Hepatocyte (in vitro differentiated cells): ENCODE data around the gene DLK2. TPM values are rescaled to one million over a fixed set of nuclear protein-coding genes. Genes with fewer than 3 reads are reported as not detected.

Experiments used
- DNase-seq: peaks from one replicate; pipeline ENCODE4 v3.0.0-alpha.2; 2016; ENCODE audit warnings: low spot score
- H2AFZ ChIP-seq: fragments of 200-600 bp; sonication (generic); 2 replicates; pipeline ENCODE4 v1.6.0; 2016; ENCODE audit warnings: antibody characterized with exemption, mild to moderate bottlenecking
- H3K27ac ChIP-seq: fragments of 200-600 bp; sonication (generic); 2 replicates; pipeline ENCODE4 v1.5.1; 2016; ENCODE audit warnings: mild to moderate bottlenecking
- H3K27me3 ChIP-seq: fragments of 200-600 bp; sonication (generic); 2 replicates; pipeline ENCODE4 v1.6.1; 2016
- H3K36me3 ChIP-seq: fragments of 200-600 bp; sonication (generic); replicated peaks from 2 replicates; pipeline ENCODE4 v1.5.1; 2016; ENCODE audit warnings: low read depth; ENCODE audit not compliant: insufficient read depth
- H3K4me1 ChIP-seq: fragments of 200-600 bp; sonication (generic); 2 replicates; pipeline ENCODE4 v1.5.1; 2016; ENCODE audit warnings: mild to moderate bottlenecking, moderate library complexity; ENCODE audit not compliant: insufficient read depth
- H3K4me2 ChIP-seq: fragments of 200-600 bp; sonication (generic); 2 replicates; pipeline ENCODE4 v1.6.0; 2016
- H3K4me3 ChIP-seq: fragments of 200-600 bp; sonication (generic); 2 replicates; pipeline ENCODE4 v1.5.1; 2016; ENCODE audit warnings: mild to moderate bottlenecking
- H3K79me2 ChIP-seq: fragments of 200-600 bp; sonication (generic); 2 replicates; pipeline ENCODE4 v1.6.0; 2017; ENCODE audit warnings: mild to moderate bottlenecking
- H3K9me2 ChIP-seq: fragments of 200-600 bp; sonication (generic); replicated peaks from 2 replicates; pipeline ENCODE4 v1.6.0; 2017; ENCODE audit warnings: mild to moderate bottlenecking; ENCODE audit not compliant: insufficient read depth
- H3K9me3 ChIP-seq: fragments of 200-600 bp; sonication (generic); 2 replicates; pipeline ENCODE4 v1.5.1; 2016; ENCODE audit warnings: low read depth, mild to moderate bottlenecking
- H4K20me1 ChIP-seq: fragments of 200-600 bp; sonication (generic); 2 replicates; pipeline ENCODE4 v1.6.0; 2016; ENCODE audit warnings: mild to moderate bottlenecking; ENCODE audit not compliant: insufficient read depth, poor library complexity, severe bottlenecking
- EZH2 ChIP-seq: fragments of 200-600 bp; sonication (generic); IDR thresholded peaks from 2 replicates; pipeline ENCODE4 v1.6.1; 2016; ENCODE audit warnings: antibody characterized with exemption, mild to moderate bottlenecking, borderline replicate concordance
- EZH2phosphoT487 ChIP-seq: fragments of 200-600 bp; sonication (generic); IDR thresholded peaks from one replicate; pipeline ENCODE4 v1.6.1; 2018; ENCODE audit warnings: antibody characterized with exemption, mild to moderate bottlenecking, low read depth, moderate library complexity; ENCODE audit not compliant: unreplicated experiment, severe bottlenecking
- WGBS: methylation state at CpG from one replicate; pipeline ENCODE4 v1.1.6; 2016; ENCODE audit warnings: low lambda C conversion rate; ENCODE audit errors: missing lambda C conversion rate; 5-methylcytosine and 5-hydroxymethylcytosine counted together
- polyA plus RNA-seq: library from polyadenylated mRNA; unstranded; fragments of >200 nt; fragmentation: Nextera tagmentation; extraction: Ambion mirVana; gene quantifications from 2 replicates; pipeline ENCODE4 v1.2.1, GENCODE V29; 2016
- total RNA-seq: library from RNA; depleted of rRNA; stranded (reverse); fragments of >200 nt; gene quantifications from 2 replicates; pipeline ENCODE4 v1.2.3, GENCODE V29; 2014
- TF ChIP-seq, protein P1 (sequence below): fragments of 200-600 bp; sonication (generic); IDR thresholded peaks from 2 replicates; pipeline ENCODE4 v1.5.1; 2016; ENCODE audit warnings: antibody characterized with exemption, mild to moderate bottlenecking; ENCODE audit not compliant: poor library complexity

The DLK2 gene
- 0.33 and 0.60 TPM in 2 replicates for total RNA-seq
- polyA plus RNA-seq: 1.8 and 2.1 TPM in 2 replicates

DNA sequence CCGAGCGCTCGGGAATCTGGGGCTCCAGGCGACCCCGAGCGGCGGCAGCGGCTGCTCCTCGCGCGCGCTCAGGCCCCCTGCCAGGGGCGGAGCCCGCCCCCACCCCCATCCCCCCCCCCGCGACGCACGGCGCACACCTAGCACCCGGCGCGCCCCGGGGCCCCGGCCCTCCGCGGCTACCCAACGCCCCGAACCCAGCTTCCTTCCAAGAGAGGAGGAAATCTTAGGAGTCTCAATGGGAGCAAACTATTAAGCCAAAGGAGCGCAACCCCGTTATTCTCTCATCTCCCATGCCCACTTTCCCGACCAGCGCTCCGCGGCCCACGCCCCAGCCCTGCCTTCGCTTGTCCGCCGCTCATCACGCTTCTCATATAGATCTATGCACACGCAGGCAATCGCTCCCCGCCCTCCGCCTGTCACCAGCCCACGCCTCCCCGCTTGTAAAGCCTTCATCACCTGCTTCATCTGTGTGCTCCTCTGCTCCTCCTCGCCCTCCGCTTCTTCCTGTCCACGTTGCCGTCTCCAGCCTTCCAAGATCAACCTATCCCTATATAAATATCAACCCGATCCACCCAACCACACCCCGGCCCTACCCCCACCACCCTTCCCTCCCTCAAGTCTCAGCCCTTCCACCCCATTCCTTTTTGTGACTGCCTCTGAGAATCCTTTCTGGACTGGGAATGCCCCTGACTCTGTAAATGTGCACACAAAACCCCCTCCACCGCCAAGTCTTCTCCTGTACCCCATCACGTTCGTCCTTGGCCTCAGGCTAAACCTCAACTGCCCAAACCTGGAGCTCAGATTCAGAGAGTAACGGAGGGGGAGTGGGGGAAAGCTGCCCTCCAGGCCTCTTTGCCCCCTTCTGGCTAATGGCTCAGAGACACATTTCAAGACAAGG lies at the start of gene DLK2:
Gene DLK2, minus strand, starts transcription at position 18 of the 898 bp plus-strand sequence. CDS start 723 bp downstream, outside the sequence.
- Histone ChIP-seq H3K4me3 (peak within 1 kb of the TSS; percentile 77), H2AFZ (peak within 1 kb of the TSS; percentile 26), H3K4me1 (no peaks in the 10 kb centered on the region), H3K79me2 (no peaks in the 10 kb centered on the region), H4K20me1 (no peaks in the 10 kb centered on the region), H3K4me2 (peak within 1 kb of the TSS; percentile 100), H3K36me3 (no peaks in the 10 kb centered on the region), H3K27ac (no peak within 1 kb of the TSS), H3K27me3 (peaks cover 18% of the 10 kb centered on the region), H3K9me2 (no peaks in the 10 kb centered on the region), H3K9me3 (no peaks in the 10 kb centered on the region)
- TF ChIP-seq EZH2 (peak; percentile 81), EZH2phosphoT487 (no peak)
- DNase-seq: peak; percentile 39
- WGBS: 3% methylated on average over 31 of the region's 55 CpGs

GRCh38 chr6:43503443-43503842 lies 48.1 kb upstream of the DLK2 start:
- no peak for DNase-seq
- TF ChIP-seq, protein P1, sequence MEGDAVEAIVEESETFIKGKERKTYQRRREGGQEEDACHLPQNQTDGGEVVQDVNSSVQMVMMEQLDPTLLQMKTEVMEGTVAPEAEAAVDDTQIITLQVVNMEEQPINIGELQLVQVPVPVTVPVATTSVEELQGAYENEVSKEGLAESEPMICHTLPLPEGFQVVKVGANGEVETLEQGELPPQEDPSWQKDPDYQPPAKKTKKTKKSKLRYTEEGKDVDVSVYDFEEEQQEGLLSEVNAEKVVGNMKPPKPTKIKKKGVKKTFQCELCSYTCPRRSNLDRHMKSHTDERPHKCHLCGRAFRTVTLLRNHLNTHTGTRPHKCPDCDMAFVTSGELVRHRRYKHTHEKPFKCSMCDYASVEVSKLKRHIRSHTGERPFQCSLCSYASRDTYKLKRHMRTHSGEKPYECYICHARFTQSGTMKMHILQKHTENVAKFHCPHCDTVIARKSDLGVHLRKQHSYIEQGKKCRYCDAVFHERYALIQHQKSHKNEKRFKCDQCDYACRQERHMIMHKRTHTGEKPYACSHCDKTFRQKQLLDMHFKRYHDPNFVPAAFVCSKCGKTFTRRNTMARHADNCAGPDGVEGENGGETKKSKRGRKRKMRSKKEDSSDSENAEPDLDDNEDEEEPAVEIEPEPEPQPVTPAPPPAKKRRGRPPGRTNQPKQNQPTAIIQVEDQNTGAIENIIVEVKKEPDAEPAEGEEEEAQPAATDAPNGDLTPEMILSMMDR: no peak
- TF ChIP-seq EZH2phosphoT487: no peak
- no peak for TF ChIP-seq EZH2
- no peaks in the 10 kb centered on the region for H3K9me2 ChIP-seq
- no peaks in the 10 kb centered on the region for H4K20me1 ChIP-seq
- no peak overlapping the region for H3K4me2 ChIP-seq
- no peak overlapping the region for H3K27ac ChIP-seq
- H3K27me3 ChIP-seq: peaks cover under 1% of the 10 kb centered on the region
- no peak overlapping the region for H2AFZ ChIP-seq
- H3K79me2 ChIP-seq: no peaks in the 10 kb centered on the region
- WGBS: 96% methylated on average over 8 of the region's 8 CpGs
- peaks cover 4% of the 10 kb centered on the region for H3K4me1 ChIP-seq
- no peaks in the 10 kb centered on the region for H3K36me3 ChIP-seq
- no peak overlapping the region for H3K4me3 ChIP-seq
- no peaks in the 10 kb centered on the region for H3K9me3 ChIP-seq

DNA sequence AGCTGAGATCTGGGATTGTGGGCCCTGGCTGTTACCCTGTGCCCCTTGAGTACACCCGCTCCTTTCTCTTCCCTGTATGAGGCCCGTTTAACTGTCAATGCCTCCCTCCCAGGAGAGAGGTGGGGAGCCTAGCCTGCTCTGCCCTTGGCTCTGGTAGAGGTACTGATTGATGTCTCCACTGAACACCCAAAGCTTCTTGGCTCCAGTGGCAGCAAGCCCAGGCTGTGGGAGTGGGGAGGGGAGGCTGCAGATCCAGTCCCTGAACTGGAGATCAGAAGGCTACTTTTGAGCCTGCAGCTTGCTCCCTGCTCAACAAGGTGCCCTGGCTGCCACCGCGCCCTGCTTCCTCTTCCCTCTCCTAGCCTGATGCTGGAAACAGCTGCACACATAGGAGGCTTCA lies 47.3 kb upstream of the DLK2 start:
- TF ChIP-seq EZH2phosphoT487 (no peak), EZH2 (no peak)
- TF ChIP-seq, protein P1: no peak
- H3K9me2 ChIP-seq: no peaks in the 10 kb centered on the region
- H3K27ac ChIP-seq: no peak overlapping the region

GRCh38 chr6:43500921-43501320 lies 45.6 kb upstream of the DLK2 start:
- H3K79me2 ChIP-seq: peaks cover 7% of the 10 kb centered on the region
- H3K9me2 ChIP-seq: no peaks in the 10 kb centered on the region
- no peak overlapping the region for H3K4me2 ChIP-seq
- H3K4me3 ChIP-seq: no peak overlapping the region
- H3K36me3 ChIP-seq: no peaks in the 10 kb centered on the region
- H3K9me3 ChIP-seq: no peaks in the 10 kb centered on the region
- no peak overlapping the region for H3K27ac ChIP-seq
- H3K27me3 ChIP-seq: no peaks in the 10 kb centered on the region
- H2AFZ ChIP-seq: no peak overlapping the region
- no peak for DNase-seq
- H4K20me1 ChIP-seq: peaks cover 9% of the 10 kb centered on the region
- H3K4me1 ChIP-seq: peaks cover 12% of the 10 kb centered on the region
- TF ChIP-seq EZH2phosphoT487: no peak
- TF ChIP-seq EZH2: no peak
- TF ChIP-seq, protein P1: no peak
- WGBS: 98% methylated on average over 3 of the region's 3 CpGs

More for the DNA sequence above, 47.3 kb upstream of the DLK2 start:
- no peak overlapping the region for H3K4me3 ChIP-seq
- H2AFZ ChIP-seq: no peak overlapping the region
- H4K20me1 ChIP-seq: peaks cover under 1% of the 10 kb centered on the region
- DNase-seq: no peak
- no peaks in the 10 kb centered on the region for H3K9me3 ChIP-seq
- peaks cover 4% of the 10 kb centered on the region for H3K4me1 ChIP-seq
- no peaks in the 10 kb centered on the region for H3K79me2 ChIP-seq
- no peak overlapping the region for H3K4me2 ChIP-seq
- H3K36me3 ChIP-seq: no peaks in the 10 kb centered on the region
- WGBS: 93% methylated on average over 4 of the region's 4 CpGs
- H3K27me3 ChIP-seq: no peaks in the 10 kb centered on the region
